HL-60 (cell line): ENCODE results near the gene MYOM1.

ENCODE experiments used
- DNase-seq, 2 experiments: peaks; one replicate each; pipeline ENCODE4 v3.0.0-alpha.2; 2010 to 2020; ENCODE audit warnings: low read depth in 1 of 2, low spot score in 1 of 2
- H3K27ac ChIP-seq: fragments of 250-450 bp; sonication (Bioruptor Pico); replicated peaks from 2 replicates; pipeline ENCODE4 v1.5.1; 2020; ENCODE audit warnings: mild to moderate bottlenecking, moderate library complexity
- H3K27me3 ChIP-seq: fragments of 250-450 bp; sonication (Bioruptor Pico); 2 replicates; pipeline ENCODE4 v1.5.1; 2021; ENCODE audit warnings: mild to moderate bottlenecking, moderate library complexity; ENCODE audit not compliant: insufficient read depth, poor library complexity, severe bottlenecking
- H3K4me3 ChIP-seq: replicated peaks from 2 replicates; pipeline ENCODE4 v1.5.1; 2011; ENCODE audit warnings: mild to moderate bottlenecking, control low read depth, low read length; ENCODE audit not compliant: insufficient read depth
- GABPA ChIP-seq: IDR thresholded peaks from 2 replicates; pipeline ENCODE4 v1.6.1; 2012; ENCODE audit warnings: low read depth
- POLR2AphosphoS5 ChIP-seq: IDR thresholded peaks from 2 replicates; pipeline ENCODE4 v1.6.1; 2012; ENCODE audit warnings: low read depth
- SPI1 ChIP-seq: IDR thresholded peaks from 2 replicates; pipeline ENCODE4 v1.6.1; 2012; ENCODE audit warnings: low read depth, mild to moderate bottlenecking, borderline replicate concordance
- TF ChIP-seq, protein P1 (sequence below): IDR thresholded peaks from one replicate; pipeline ENCODE4 v1.5.1; 2011; ENCODE audit warnings: low read length, control low read depth, inconsistent platforms; ENCODE audit not compliant: insufficient read depth
- TF ChIP-seq, protein P2 (sequence below): IDR thresholded peaks from 2 replicates; pipeline ENCODE4 v1.6.1; 2012; ENCODE audit warnings: low read depth; ENCODE audit not compliant: insufficient replicate concordance

Gene MYOM1

DNA sequence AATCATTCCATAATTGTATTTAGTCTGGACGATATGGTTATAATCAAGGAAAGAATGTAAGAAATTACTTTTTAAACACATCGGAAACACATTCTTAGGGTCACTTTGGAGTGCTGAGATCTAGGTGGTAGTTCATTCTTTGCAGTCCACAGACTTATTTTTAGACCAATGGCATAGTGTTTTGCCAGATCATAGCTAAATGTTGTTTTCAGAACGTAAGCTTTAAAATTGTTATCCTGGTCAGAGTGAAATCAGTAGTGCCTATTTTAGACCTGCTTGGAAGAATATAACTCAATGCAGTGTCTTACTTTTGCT lies 32.2 kb upstream of the MYOM1 start:
- no peak overlapping the region for H3K27ac ChIP-seq

DNA sequence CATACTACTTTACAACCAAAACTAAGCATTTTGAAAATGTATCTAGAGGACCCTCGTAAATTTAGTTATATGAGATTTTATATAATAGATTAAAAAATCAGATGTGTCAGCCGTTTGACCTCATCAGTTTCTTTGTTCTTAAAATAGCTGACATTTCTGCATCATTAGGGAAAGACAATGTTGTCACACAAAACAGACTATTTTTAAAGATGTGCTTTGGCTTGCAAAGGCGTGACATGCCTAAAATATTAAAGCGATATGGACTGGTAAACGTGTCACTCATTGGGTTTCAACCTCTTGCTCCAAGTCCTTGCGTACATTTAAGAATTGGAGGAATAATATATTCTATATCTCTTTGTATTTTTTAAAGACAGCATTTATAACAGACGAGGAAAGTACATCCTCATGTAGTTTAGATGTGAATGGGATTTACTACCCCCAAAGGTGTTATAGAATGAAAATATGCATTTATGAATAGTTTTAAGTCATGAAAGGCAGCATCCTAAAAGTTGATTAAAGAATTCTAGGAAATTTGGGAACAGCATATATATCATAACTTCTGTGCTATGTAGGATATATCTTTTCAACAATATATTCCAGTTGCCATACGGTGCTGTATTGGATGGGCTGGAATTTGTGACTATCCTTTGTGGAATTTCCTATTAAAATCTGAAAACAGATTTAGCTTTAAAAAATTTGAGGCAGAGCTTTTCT lies 31.6 kb upstream of the MYOM1 start:
- Histone ChIP-seq H3K4me3 (no peak overlapping the region), H3K27ac (no peak overlapping the region), H3K27me3 (no peaks in the 10 kb centered on the region)
- TF ChIP-seq, protein P1, sequence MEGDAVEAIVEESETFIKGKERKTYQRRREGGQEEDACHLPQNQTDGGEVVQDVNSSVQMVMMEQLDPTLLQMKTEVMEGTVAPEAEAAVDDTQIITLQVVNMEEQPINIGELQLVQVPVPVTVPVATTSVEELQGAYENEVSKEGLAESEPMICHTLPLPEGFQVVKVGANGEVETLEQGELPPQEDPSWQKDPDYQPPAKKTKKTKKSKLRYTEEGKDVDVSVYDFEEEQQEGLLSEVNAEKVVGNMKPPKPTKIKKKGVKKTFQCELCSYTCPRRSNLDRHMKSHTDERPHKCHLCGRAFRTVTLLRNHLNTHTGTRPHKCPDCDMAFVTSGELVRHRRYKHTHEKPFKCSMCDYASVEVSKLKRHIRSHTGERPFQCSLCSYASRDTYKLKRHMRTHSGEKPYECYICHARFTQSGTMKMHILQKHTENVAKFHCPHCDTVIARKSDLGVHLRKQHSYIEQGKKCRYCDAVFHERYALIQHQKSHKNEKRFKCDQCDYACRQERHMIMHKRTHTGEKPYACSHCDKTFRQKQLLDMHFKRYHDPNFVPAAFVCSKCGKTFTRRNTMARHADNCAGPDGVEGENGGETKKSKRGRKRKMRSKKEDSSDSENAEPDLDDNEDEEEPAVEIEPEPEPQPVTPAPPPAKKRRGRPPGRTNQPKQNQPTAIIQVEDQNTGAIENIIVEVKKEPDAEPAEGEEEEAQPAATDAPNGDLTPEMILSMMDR, result no peak
- TF ChIP-seq POLR2AphosphoS5, result no peak
- no peak for TF ChIP-seq GABPA
- TF ChIP-seq SPI1, result no peak
- TF ChIP-seq, protein P2, sequence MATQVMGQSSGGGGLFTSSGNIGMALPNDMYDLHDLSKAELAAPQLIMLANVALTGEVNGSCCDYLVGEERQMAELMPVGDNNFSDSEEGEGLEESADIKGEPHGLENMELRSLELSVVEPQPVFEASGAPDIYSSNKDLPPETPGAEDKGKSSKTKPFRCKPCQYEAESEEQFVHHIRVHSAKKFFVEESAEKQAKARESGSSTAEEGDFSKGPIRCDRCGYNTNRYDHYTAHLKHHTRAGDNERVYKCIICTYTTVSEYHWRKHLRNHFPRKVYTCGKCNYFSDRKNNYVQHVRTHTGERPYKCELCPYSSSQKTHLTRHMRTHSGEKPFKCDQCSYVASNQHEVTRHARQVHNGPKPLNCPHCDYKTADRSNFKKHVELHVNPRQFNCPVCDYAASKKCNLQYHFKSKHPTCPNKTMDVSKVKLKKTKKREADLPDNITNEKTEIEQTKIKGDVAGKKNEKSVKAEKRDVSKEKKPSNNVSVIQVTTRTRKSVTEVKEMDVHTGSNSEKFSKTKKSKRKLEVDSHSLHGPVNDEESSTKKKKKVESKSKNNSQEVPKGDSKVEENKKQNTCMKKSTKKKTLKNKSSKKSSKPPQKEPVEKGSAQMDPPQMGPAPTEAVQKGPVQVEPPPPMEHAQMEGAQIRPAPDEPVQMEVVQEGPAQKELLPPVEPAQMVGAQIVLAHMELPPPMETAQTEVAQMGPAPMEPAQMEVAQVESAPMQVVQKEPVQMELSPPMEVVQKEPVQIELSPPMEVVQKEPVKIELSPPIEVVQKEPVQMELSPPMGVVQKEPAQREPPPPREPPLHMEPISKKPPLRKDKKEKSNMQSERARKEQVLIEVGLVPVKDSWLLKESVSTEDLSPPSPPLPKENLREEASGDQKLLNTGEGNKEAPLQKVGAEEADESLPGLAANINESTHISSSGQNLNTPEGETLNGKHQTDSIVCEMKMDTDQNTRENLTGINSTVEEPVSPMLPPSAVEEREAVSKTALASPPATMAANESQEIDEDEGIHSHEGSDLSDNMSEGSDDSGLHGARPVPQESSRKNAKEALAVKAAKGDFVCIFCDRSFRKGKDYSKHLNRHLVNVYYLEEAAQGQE, result no peak
- no peak for DNase-seq

More for the DNA sequence above, 32.2 kb upstream of the MYOM1 start:
- H3K4me3 ChIP-seq, result no peak overlapping the region
- no peak for TF ChIP-seq SPI1
- TF ChIP-seq, protein P2, result no peak
- no peak for TF ChIP-seq POLR2AphosphoS5
- no peak for DNase-seq
- H3K27me3 ChIP-seq, result no peaks in the 10 kb centered on the region

DNA sequence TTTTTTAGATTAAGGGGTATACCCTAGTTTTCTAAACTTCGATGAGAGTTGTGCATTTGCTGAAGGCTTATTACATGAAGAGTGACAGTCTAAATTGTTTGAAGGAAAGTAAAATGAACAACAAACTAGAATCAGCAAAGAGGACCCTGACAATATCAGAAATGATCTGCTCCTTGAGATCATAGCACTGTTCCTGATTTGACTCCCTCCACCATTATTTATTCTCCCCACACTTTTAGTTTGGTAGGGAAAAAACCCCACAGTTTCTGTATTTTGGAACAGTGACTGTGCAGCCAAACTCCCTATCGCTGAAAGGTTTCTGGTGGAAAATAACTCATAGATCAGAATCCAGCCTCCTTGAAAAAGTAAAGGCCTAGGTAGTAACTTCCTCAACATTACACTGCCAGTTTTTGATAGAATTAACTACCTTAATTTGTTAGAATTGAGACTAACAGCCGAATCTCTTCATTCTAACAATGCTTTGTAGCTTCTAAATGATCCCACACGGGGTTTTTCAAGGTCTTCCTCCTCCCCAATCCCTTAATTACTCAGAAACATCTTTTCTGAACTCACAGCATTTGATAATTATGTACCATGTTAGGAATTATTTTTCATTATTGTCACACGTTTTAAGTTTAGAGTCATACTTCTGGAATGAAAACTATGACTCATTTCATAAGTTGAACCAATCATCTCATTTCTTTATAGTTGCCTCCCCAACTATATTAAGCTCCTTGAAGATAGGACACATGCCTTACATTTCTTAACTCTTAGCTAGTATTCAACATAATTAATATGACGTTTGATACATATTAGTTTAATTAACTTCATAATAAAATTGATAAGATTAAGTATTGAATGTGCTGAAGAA lies 30.7 kb upstream of the MYOM1 start:
- DNase-seq, result no peak
- H3K27ac ChIP-seq, result no peak overlapping the region

More for the DNA sequence above, 30.7 kb upstream of the MYOM1 start:
- no peaks in the 10 kb centered on the region for H3K27me3 ChIP-seq
- H3K4me3 ChIP-seq, result no peak overlapping the region
- TF ChIP-seq SPI1, result no peak
- no peak for TF ChIP-seq GABPA
- TF ChIP-seq, protein P1, result no peak
- TF ChIP-seq, protein P2, result no peak
- TF ChIP-seq POLR2AphosphoS5, result no peak
